C4-2B (cell line): ENCODE data around the gene KRTAP5-9.

Experiments used
- CTCF ChIP-seq: fragments of 450-650 bp; conservative IDR thresholded peaks from 2 replicates; pipeline ENCODE4 v1.5.1; 2017; ENCODE audit warnings: mild to moderate bottlenecking
- ZFX ChIP-seq: fragments of 450-650 bp; IDR thresholded peaks from 2 replicates; pipeline ENCODE4 v1.6.1; 2017

GRCh38 chr11:71542879-71543777, 5.1 kb upstream of the KRTAP5-9 start:
- no peak for TF ChIP-seq CTCF
- no peak for TF ChIP-seq ZFX
